HG02610 (cell line): Measurements from ENCODE around the gene INTS11.

ENCODE experiments used
- ATAC-seq: cut with Tn5 transposase; IDR thresholded peaks from one replicate; pipeline ENCODE4 v1.9.1; 2021; ENCODE audit warnings: mild to moderate bottlenecking, moderate library complexity; ENCODE audit not compliant: unreplicated experiment

Gene INTS11

DNA sequence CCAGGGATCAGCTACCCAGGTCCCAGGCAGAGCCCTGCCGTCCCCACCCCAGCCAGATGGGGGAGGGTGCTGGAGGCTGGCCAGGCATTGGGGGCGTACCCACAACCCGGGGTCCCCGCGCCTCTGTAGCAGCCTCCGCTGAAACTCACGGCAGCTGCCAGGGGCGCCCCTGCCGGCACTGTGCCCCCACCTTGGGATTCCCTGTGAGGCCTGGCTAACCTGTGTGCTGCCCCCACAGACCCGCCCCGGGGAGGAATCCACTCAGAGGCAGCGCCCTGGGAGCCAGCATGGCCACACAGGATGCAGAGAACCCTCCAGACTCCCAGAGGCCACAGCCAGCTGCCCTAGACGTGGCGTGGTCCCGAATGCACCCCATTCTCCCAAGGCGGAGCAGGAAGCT, 20.9 kb upstream of the INTS11 start:
- no peak for ATAC-seq

DNA sequence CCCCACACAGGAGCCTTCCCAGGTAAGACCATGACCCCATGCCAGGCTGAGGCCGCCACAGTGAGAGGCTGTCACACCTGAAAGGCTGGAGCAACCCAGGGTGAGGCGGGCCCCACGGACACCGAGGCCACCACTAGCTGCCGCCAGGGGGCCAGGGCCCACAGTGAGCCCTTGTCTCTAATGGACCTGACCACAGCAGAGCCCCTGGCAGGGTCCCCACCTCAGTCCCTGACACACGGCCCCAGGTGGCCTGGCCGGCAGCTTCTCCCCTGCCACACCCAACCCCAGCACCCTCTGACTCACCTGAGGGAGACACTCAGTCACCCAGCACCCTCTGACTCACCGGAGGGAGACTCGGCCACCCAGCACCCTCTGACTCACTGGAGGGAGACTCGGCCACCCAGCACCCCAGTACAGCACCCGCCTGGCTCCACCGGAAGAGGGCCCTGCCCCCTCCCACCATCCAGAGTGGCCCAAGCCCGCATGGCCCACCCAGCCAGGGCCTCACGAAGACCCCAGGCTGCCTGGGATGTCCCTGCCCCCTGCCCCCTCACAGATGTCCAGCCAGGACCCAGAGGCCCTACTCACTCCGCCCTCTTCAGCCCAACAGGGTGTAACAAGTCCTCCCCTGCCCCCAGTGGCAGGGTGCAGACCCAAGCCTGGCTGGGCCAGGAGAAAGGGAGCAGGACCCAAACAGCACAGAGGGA, 20.3 kb upstream of the INTS11 start:
- no peak for ATAC-seq

DNA sequence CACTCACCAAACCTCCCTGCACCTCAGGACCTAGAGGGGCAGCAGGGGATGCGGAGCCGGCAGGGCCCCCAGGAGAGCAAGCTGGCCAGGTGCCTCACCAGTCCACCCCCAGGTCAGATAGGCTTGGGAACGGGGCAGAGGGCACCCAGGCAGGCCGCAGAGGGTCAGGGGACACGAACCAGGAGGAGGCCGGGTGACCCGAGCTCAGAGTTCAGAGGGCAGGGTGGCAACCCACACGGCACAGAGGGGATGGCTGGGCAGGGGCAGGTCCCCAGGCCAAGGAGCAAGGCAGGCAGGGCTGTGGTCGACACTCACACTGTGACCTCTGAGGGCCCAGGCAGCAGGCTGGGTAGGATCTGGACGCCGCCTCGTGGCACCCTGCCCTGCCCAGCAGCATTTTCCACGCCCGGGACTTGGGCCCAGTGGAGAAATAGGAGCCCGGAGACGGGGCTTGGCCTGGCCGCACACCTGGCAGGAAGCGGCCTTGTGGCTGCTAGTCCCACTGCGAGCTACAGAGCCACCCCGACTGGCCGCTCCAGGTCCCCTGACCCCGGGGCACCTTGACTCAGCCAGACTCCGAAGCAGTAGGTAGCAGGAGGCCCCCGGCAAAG, 19.5 kb upstream of the INTS11 start:
- ATAC-seq: no peak

DNA sequence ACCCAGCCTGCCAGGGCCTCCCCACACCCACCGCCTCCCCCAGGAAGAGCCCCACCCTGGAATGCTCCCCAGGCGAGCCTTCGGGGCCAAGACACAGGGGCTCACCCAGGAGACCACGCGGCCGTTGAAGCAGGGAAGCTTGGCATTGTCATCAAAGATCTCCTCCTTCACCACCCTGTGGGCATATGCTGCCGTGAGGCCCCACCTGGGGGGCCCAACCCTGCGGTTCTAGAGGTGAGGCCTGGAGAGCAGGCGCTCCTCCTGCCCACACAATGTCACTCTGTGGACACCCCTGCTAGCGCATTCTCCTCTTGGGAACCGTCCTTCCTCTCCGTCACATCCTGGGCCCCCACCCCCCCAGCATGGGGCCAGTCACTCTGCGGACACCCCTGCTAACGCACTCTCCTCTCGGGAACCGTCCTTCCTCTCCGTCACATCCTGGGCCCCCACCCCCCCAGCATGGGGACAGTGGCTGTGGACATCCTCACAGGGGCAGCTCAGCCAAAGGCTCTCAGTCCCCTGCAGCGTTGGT, 18.2 kb upstream of the INTS11 start:
- no peak for ATAC-seq

DNA sequence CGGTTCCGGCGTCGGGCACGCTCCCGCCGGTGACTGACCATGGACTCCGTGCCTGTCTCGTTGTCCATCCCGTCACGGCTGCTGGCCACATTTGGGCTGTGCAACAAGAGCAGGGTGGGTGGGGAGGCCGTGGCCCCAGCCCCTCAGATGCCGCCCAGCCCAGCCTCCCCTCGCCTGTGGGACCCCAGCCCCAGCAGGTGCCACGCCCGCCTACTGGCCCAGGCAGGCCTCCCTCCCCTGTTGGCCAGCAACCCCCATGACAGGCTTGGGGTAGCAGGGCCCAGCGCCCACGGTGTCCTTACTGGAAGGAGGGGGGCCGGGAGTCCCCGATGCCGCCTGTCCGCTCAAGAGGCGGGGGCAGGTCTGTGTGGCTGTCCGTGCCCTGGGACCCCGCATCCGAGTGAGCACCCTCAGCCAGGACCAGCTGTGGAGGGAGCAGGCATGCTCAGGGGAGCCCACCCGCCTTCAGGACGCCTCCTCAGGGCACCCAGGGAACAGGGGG, 17.7 kb upstream of the INTS11 start:
- no peak for ATAC-seq

DNA sequence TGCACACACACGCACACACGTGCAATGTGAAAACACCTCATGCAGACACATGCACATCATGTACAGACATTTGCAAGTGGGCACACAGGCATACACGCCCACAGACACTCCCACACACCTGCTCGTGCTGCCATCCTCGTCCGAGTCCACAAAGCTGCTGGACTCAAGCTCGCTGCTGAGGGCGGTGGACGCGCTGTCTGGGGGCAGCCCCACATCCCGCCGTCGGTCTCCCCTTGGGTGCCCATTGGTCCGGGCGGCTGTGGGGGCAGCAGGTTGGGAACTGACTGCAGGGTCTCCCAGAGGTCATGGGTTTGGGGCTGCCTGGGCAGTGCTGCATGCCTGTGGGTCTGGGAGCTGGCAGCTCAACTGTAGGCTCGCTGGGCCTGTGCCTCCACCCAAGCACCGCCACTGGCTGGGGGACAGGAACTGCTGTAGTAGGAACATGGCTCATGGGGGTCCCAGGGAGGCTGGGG, 17.1 kb upstream of the INTS11 start:
- ATAC-seq: no peak

DNA sequence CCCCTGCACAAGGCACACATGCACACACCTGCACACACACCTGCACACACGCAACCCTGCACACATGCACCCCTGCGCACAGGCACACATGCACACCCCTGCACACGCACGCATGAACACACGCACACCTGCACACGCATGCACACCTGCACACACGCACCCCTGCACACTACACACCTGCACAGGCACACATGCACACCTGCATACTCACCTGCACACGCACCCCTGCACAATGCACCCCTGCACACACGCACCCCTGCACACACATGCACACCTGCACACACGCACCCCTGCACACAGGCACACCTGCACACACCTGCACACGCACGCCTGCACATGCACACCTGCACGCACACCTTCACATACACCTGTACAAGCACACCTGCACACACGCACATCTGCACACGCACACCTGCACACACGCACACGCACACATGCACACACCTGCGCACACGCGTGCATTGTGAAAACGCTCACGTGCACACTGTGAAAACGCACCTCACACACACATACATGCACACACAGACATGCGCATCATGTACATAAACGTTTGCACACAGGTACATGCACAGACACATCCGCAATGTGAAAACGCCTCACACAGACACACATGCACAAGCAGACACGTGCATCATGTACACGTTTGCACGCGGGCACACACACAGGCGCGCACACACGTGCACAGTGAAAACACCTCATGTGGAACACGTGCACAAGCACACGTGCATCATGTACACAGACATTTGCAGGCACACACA, 16.5 kb upstream of the INTS11 start:
- no peak for ATAC-seq

DNA sequence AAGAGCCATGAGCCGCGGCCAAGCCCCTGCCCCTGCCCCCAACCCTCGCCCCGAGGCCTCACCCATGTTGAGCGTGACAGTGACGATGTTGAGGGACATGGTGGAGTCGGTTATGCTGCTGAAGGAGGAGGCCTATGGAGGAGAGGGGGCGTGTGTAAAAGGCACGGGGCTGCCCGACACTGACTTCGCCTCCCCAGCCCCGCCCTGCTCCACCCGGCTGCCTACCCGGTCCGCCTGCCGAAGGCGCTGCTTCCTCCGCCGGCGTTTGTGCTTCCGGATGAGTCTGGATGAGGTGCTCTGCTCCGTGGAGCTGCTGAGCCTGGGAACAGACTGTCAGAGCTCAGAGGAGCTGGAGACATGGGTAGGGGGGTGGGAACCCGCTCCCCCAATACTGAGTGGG, 15.7 kb upstream of the INTS11 start:
- no peak for ATAC-seq

DNA sequence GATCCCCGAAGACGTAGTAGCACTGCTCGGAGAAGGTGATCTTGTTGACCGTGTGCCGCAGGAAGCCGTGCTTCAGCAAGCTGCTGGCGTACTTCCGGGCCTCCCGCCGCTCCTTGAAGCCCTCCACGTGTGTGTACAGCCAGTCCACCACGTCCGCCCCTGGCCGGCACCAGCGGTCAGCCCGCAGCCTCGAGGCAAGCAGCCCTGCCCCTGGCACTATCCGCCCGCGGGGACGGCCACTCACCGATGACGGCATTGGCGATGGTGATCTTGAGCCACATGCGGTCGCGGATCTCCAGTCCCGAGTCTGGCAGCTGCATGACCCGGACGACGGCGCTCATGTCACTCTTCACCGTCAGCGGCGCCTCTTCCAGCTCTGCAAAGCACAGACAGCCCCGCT, 13.8 kb upstream of the INTS11 start:
- ATAC-seq: no peak

DNA sequence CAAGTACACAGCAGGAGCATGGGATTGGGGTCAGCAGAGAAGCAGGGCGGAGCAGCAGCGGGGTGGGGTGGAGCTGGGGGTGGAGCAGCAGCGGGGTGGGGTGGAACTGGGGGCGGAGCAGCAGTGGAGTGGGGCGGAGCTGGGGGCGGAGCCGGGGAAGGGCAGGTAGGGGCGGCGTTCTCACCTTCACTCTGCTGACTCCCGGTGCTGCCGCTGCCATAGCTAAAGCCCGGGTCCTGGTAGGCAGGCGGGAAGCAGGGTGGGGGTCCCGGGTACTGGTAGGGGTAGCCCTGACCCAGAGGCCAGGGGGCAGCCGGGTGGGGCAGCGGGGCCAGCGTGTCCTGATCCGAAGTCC, 13.3 kb upstream of the INTS11 start:
- no peak for ATAC-seq

DNA sequence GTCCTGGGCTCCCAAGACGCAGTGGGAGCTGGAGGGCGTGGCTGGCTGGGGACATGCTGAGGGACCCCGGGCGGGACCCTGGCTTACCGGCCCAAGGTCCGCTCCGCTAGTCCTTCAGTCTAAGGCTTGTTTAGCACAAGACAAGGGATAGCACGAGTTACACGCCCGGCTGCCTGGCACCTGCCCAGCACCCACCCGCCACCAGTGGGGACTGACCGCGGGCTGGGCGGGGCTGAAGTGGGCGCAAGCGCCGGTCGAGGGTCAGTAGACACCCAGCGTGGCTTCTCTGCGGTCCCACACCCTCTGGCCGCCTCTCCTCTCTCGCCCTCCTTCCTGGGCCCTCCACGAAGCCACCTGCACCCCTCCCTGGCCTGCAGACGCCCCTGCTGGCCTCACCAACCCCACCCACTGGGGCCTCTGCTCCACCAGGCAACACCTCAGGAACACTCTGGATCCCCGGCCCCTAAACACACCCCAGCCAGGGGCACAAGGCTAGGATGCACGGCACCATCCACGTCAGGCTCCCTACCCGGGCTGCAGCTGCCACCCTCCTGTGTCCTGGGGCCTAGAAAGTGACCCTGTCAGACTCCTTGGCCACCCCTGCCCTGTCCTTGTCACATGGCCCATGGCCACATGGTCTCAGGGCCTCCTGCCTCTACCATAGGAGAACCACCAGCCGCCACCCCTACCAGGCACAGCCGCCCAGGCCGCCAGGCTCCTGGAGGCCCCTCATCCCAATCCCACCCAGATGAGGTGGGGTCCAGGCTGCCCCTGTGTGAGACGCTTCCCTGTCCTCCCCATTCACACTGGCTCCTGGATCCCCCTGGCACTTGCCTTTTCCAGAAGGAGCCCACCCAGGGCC, 12.7 kb upstream of the INTS11 start:
- no peak for ATAC-seq

DNA sequence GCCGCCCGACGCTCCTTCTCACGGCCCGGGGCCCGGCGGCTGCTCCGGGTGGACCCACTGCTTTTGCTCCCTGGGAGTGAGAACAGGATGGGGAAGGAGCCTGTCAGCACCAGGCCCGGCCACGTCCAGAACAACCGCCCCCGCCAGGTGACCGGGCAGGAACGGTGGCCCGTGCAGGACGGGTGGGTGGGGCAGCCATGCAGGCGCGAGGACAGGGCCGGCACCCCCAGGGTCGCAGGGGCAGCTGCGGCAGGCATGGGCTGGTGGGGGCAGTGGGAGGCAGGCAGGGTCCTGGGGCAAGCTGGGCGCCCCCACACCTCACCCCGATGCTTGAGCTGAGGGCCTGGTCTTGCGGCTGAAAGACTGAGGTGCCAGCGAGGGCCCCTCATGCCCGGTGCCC, 12.0 kb upstream of the INTS11 start:
- no peak for ATAC-seq

DNA sequence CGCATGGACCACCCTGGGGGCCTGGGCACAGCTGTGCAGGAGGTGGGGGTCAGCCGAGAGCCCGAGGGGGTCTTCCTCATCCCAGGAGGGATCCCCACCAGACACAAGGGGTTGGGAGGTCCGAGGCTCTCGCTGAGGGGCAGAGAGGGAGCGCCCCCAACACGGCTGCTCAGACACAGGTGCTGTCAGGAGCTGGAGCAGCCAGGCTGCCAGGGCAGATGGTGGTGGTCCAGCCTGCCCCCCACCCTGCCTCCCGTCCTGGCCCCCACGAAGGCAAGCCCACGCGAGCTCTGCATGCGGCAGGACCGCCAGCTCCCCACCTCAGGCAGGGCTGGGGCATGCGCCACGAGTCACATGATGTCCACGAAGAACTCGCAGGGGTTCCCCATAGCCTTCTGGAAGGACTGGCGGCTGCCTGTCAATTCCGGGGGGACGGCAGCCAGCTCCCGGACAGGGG, 11.4 kb upstream of the INTS11 start:
- no peak for ATAC-seq

DNA sequence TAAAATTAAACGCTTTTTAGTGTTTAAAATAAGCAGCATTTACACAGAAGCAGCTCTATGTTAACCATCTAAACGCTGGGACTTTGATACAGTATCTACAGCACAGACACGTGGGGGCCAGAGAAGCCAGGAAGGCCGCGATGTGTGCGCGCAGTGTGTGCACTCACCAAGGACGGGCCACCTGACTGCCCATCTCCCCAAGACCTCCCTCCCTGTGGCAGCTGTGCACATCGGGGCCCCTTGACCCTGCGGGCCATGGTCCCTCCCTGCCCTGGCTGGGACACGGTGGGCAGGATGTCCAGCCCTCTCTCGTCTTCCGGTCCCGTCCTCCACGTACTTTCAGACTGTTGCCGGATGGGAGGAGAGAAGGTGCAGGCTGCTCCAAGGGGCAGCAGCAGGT, 10.8 kb upstream of the INTS11 start:
- no peak for ATAC-seq

DNA sequence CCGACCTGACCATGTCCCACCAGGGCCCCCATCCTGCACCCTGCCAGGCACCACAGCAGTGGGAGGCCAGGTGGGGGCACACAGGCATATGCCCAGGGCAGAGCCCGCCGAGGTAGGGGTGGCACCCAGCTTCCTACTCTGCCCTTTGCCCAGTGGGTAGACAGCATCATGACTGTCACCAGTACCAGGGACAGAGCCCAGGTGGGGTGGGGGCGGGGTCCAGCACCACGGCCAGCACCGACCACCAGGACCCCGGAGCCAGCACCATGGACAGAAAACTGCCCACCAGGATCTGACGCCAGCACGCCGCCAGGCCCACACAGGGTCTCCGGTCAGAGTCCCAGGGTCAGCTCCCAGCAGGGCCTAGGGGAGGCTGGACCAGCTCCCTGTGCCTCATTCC, 10.4 kb upstream of the INTS11 start:
- ATAC-seq: no peak

DNA sequence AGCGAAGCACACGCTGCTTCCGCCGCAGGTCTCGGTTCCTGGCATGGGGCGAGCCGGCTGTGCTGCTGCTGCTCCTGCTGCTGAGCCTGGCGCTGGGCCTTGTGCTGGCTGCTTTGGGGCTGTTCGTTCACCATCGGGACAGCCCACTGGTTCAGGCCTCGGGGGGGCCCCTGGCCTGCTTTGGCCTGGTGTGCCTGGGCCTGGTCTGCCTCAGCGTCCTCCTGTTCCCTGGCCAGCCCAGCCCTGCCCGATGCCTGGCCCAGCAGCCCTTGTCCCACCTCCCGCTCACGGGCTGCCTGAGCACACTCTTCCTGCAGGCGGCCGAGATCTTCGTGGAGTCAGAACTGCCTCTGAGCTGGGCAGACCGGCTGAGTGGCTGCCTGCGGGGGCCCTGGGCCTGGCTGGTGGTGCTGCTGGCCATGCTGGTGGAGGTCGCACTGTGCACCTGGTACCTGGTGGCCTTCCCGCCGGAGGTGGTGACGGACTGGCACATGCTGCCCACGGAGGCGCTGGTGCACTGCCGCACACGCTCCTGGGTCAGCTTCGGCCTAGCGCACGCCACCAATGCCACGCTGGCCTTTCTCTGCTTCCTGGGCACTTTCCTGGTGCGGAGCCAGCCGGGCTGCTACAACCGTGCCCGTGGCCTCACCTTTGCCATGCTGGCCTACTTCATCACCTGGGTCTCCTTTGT, 9.2 kb upstream of the INTS11 start:
- no peak for ATAC-seq

DNA sequence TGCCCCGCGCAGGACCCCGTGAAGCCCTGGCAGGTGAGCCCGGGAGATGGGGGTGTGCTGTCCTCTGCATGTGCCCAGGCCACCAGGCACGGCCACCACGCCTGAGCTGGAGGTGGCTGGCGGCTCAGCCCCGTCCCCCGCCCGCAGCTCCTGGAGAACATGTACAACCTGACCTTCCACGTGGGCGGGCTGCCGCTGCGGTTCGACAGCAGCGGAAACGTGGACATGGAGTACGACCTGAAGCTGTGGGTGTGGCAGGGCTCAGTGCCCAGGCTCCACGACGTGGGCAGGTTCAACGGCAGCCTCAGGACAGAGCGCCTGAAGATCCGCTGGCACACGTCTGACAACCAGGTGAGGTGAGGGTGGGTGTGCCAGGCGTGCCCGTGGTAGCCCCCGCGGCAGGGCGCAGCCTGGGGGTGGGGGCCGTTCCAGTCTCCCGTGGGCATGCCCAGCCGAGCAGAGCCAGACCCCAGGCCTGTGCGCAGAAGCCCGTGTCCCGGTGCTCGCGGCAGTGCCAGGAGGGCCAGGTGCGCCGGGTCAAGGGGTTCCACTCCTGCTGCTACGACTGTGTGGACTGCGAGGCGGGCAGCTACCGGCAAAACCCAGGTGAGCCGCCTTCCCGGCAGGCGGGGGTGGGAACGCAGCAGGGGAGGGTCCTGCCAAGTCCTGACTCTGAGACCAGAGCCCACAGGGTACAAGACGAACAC, 8.5 kb upstream of the INTS11 start:
- ATAC-seq: no peak

DNA sequence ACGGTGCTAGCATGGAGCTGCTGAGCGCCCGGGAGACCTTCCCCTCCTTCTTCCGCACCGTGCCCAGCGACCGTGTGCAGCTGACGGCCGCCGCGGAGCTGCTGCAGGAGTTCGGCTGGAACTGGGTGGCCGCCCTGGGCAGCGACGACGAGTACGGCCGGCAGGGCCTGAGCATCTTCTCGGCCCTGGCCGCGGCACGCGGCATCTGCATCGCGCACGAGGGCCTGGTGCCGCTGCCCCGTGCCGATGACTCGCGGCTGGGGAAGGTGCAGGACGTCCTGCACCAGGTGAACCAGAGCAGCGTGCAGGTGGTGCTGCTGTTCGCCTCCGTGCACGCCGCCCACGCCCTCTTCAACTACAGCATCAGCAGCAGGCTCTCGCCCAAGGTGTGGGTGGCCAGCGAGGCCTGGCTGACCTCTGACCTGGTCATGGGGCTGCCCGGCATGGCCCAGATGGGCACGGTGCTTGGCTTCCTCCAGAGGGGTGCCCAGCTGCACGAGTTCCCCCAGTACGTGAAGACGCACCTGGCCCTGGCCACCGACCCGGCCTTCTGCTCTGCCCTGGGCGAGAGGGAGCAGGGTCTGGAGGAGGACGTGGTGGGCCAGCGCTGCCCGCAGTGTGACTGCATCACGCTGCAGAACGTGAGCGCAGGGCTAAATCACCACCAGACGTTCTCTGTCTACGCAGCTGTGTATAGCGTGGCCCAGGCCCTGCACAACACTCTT, 7.7 kb upstream of the INTS11 start:
- no peak for ATAC-seq
